ENCODE results near the gene RNLS.

DNA sequence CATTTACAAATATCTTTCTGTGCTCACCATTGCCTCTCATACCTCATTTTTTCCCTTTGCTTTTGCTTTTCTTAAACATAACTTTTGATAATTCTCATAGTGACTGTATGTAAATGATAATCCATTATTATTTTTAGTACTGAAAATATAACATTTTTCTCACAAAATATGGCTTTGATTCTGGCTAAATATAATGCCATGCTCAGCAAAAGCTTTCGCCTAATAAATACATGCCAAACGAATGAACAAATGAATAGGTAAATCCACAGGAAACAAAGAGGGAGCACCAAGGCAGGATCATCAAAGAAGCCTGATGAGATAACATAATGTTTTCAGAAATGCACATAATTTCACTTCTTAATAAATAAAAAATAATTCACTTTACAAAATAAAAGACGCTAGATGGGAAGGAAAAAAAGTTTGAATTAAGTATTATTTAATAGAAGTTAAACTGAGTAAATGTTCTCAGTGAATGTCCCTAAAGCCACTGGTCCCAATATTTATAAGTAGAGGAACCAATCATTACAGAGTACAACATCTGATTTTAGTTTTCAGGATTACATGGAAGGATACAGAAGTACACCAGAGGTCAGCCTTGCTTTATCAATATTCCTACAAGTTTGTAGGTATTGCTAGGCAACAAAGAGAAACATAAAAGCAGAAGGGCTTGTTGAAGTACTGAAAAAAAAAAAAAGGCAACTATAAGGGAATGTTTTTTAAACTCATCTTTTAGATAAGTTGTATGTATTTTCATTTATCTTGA, 52.3 kb downstream of the RNLS start:
- TF ChIP-seq, protein P1, sequence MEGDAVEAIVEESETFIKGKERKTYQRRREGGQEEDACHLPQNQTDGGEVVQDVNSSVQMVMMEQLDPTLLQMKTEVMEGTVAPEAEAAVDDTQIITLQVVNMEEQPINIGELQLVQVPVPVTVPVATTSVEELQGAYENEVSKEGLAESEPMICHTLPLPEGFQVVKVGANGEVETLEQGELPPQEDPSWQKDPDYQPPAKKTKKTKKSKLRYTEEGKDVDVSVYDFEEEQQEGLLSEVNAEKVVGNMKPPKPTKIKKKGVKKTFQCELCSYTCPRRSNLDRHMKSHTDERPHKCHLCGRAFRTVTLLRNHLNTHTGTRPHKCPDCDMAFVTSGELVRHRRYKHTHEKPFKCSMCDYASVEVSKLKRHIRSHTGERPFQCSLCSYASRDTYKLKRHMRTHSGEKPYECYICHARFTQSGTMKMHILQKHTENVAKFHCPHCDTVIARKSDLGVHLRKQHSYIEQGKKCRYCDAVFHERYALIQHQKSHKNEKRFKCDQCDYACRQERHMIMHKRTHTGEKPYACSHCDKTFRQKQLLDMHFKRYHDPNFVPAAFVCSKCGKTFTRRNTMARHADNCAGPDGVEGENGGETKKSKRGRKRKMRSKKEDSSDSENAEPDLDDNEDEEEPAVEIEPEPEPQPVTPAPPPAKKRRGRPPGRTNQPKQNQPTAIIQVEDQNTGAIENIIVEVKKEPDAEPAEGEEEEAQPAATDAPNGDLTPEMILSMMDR (tag by site-specific recombination; IDR thresholded peaks at IDR 0.05): peak; percentile 19; the same call in 1 of the 2 replicates
- TF ChIP-seq MYNN (tag by site-specific recombination; IDR thresholded peaks at IDR 0.05; ENCODE audit: borderline replicate concordance): no peak
- no peak for TF ChIP-seq ZNF501 (tag by site-specific recombination; IDR thresholded peaks at IDR 0.05)
- TF ChIP-seq ZNF211 (tag by site-specific recombination; IDR thresholded peaks at IDR 0.05; ENCODE audit: low read depth): no peak
